H1 (cell line): ENCODE results near the gene MAPK8IP1. TPM values are rescaled to one million over a fixed set of nuclear protein-coding genes. Genes with fewer than 3 reads are reported as not detected.
A peak's percentile ranks its signal among the peaks of the same experiment; 100 is the strongest.

Experiments used
- BACH1 ChIP-seq: IDR thresholded peaks from 2 replicates; pipeline ENCODE4 v1.6.1; 2012; ENCODE audit warnings: low read length, improper control_type of control experiment
- CHD2 ChIP-seq: IDR thresholded peaks from 2 replicates; pipeline ENCODE4 v1.6.1; 2012; ENCODE audit warnings: low read length, improper control_type of control experiment
- CTBP2 ChIP-seq: IDR thresholded peaks from 2 replicates; pipeline ENCODE4 v1.7.0; 2011; ENCODE audit warnings: borderline replicate concordance, mild to moderate bottlenecking, moderate library complexity, mixed read lengths, low read length; ENCODE audit not compliant: insufficient read depth, insufficient read length
- E2F6 ChIP-seq: IDR thresholded peaks from 2 replicates; pipeline ENCODE4 v1.6.1; 2012; ENCODE audit warnings: inconsistent platforms
- EGR1 ChIP-seq: IDR thresholded peaks from 2 replicates; pipeline ENCODE4 v1.6.1; 2011; ENCODE audit warnings: low read depth, low read length, borderline replicate concordance
- EZH2 ChIP-seq: fragments of 200-600 bp; sonication (generic); IDR thresholded peaks from 2 replicates; pipeline ENCODE4 v1.7.1; 2012; ENCODE audit warnings: low read depth, mild to moderate bottlenecking, moderate library complexity, low read length, inconsistent platforms; ENCODE audit not compliant: severe bottlenecking
- FOSL1 ChIP-seq: IDR thresholded peaks from 2 replicates; pipeline ENCODE4 v1.6.1; 2011; ENCODE audit warnings: mild to moderate bottlenecking, low read depth, low read length, moderate library complexity; ENCODE audit not compliant: insufficient read depth
- GABPA ChIP-seq: IDR thresholded peaks from 2 replicates; pipeline ENCODE4 v1.6.1; 2011; ENCODE audit warnings: mild to moderate bottlenecking, low read length, moderate library complexity, borderline replicate concordance; ENCODE audit not compliant: insufficient read depth
- KDM1A ChIP-seq: fragments of 200-600, 300-600 bp; sonication (generic); IDR thresholded peaks from 2 replicates; pipeline ENCODE4 v1.7.1; 2016; ENCODE audit warnings: mild to moderate bottlenecking, low read length, borderline replicate concordance
- NANOG ChIP-seq: IDR thresholded peaks from 2 replicates; pipeline ENCODE4 v1.6.1; 2011; ENCODE audit warnings: low read length, low read depth, mild to moderate bottlenecking, inconsistent platforms; ENCODE audit not compliant: insufficient read depth, poor library complexity, severe bottlenecking
- PHF8 ChIP-seq: fragments of 200-600 bp; sonication (generic); conservative IDR thresholded peaks from 2 replicates; pipeline ENCODE4 v1.7.1; 2012; ENCODE audit warnings: low read depth, mild to moderate bottlenecking, inconsistent platforms, low read length, moderate library complexity
- RBBP5 ChIP-seq: IDR thresholded peaks from 2 replicates; pipeline ENCODE4 v1.7.1; 2012; ENCODE audit warnings: low read depth, mild to moderate bottlenecking, inconsistent platforms, low read length, moderate library complexity, borderline replicate concordance
- RFX5 ChIP-seq: IDR thresholded peaks from 2 replicates; pipeline ENCODE4 v1.6.1; 2011; ENCODE audit warnings: low read depth, low read length, improper control_type of control experiment, borderline replicate concordance
- RNF2 ChIP-seq: fragments of 200-900, 300-1000 bp; sonication (generic); IDR thresholded peaks from 2 replicates; pipeline ENCODE4 v1.7.1; 2016; ENCODE audit warnings: borderline replicate concordance, low read depth, mild to moderate bottlenecking, antibody characterized with exemption, low read length; ENCODE audit not compliant: poor library complexity, severe bottlenecking; ENCODE audit errors: missing control alignments
- RXRA ChIP-seq: IDR thresholded peaks from 2 replicates; pipeline ENCODE4 v1.6.1; 2011; ENCODE audit warnings: low read depth, mild to moderate bottlenecking, low read length, moderate library complexity; ENCODE audit not compliant: insufficient read depth
- SAP30 ChIP-seq: fragments of 300-600 bp; sonication (generic); IDR thresholded peaks from 2 replicates; pipeline ENCODE4 v1.7.1; 2012; ENCODE audit warnings: low read length, moderate library complexity, mild to moderate bottlenecking, inconsistent platforms; ENCODE audit not compliant: insufficient read depth, insufficient replicate concordance
- SIRT6 ChIP-seq: IDR thresholded peaks from one replicate; pipeline ENCODE4 v1.7.1; 2012; ENCODE audit warnings: low read length, inconsistent platforms
- SIX5 ChIP-seq: IDR thresholded peaks from 2 replicates; pipeline ENCODE4 v1.6.1; 2011; ENCODE audit warnings: mild to moderate bottlenecking, low read depth, low read length
- SP2 ChIP-seq: IDR thresholded peaks from 2 replicates; pipeline ENCODE4 v1.6.1; 2012; ENCODE audit warnings: mild to moderate bottlenecking, low read length, inconsistent platforms
- TAF1 ChIP-seq: IDR thresholded peaks from 2 replicates; pipeline ENCODE4 v1.6.1; 2011; ENCODE audit warnings: mild to moderate bottlenecking, low read depth, low read length
- TAF7 ChIP-seq: optimal IDR thresholded peaks from 2 replicates; pipeline ENCODE3; 2011; ENCODE audit warnings: low read depth, mild to moderate bottlenecking, inconsistent platforms, low read length, moderate library complexity, borderline replicate concordance
- TBP ChIP-seq: IDR thresholded peaks from 2 replicates; pipeline ENCODE4 v1.6.1; 2011; ENCODE audit warnings: low read depth, low read length, improper control_type of control experiment
- polyA plus RNA-seq, 7 experiments: library from polyadenylated mRNA; depleted of rRNA in 3 of 7; stranded (reverse) in 5 of 7; unstranded in 2 of 7; fragments of >200 nt in 5 of 7; fragments of 200-250 nt in 2 of 7; gene quantifications; 1 replicate in 5 of 7; 2 replicates in 1 of 7; 4 replicates in 1 of 7; pipeline versions ENCODE4 v1.2.1 to v1.2.3, GENCODE V29; 2011 to 2013; ENCODE audit warnings: missing spikeins in 2 of 7, mixed read lengths in 2 of 7
- total RNA-seq: library from RNA; stranded (reverse); fragmentation: NEBNext Ultra II Directional; extraction: Animal tissue kit (Norgen Biotek cat#: 25700); gene quantifications from 2 replicates; pipeline ENCODE4 v1.2.1, GENCODE V29; 2021

The MAPK8IP1 gene
- total and polyA plus RNA-seq, 2 of the 8 experiments (the other 6 are each of a cell fraction or from before 2014, with no cell fraction given): 32.4 to 40.1 TPM

GRCh38 chr11:45846974-45847910, 38.2 kb upstream of the MAPK8IP1 start, which contains the start of gene CRY2 (continued):
- TF ChIP-seq SP2 (no peak), RNF2 (no peak), TAF1 (peak; percentile 97), EZH2 (no peak), GABPA (no peak), PHF8 (peak; percentile 86), CTBP2 (no peak), RFX5 (no peak), BACH1 (no peak), RXRA (no peak), TAF7 (peak; percentile 91), TBP (peak; percentile 91), CHD2 (no peak), KDM1A (no peak), FOSL1 (no peak), EGR1 (peak; percentile 78), SAP30 (peak; percentile 52), NANOG (no peak), SIX5 (no peak), SIRT6 (no peak), RBBP5 (0 out of 2 replicates have a peak, but pooled peaks have one; percentile 53), E2F6 (peak; percentile 32; the same call in 1 of the 2 replicates)
